ENCODE measurements around the gene MSMP. TPM values are rescaled to one million over a fixed set of nuclear protein-coding genes. Genes with fewer than 3 reads are reported as not detected.

MSMP gene
- total RNA-seq, 1 experiment from 2014 or later, result not detected

DNA sequence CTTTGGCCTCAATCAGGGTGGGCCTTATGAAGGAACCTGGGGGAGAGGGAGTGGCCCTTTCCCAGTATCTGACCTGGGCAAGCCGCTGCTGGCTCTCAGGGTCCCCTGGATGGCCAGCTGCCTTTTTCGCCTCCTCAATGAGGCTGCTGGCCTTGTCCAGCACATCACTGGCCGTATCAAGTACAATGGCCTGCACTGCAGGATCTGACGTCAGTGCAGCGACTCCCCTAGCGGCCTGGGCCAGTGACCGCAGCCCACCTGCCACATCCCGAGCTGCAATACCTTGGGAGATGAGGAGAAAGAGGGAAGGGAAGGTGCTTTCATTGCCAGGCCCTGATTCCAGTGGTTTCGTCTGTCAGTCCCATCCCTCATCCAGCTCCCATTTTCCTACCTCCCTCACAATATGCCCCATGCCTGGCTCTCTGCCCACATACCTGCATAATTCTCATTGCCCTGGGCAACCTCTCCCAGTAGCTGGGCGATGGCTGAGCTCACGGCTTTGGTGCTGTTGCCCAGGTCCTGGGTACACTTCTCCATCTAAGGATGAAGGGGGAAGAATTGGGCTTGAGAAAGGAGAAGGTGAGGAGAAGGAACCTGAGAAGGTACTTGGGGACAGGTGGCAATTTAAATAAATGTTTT, 41.2 kb downstream of the MSMP start:
- in situ Hi-C loops (cut with HindIII; ENCODE audit: low pct_unique_long_range_greater_than_20kb, low sequenced_read_pairs), result no loop called here
- DNase-seq (ENCODE audit: low read depth), result no peak

DNA sequence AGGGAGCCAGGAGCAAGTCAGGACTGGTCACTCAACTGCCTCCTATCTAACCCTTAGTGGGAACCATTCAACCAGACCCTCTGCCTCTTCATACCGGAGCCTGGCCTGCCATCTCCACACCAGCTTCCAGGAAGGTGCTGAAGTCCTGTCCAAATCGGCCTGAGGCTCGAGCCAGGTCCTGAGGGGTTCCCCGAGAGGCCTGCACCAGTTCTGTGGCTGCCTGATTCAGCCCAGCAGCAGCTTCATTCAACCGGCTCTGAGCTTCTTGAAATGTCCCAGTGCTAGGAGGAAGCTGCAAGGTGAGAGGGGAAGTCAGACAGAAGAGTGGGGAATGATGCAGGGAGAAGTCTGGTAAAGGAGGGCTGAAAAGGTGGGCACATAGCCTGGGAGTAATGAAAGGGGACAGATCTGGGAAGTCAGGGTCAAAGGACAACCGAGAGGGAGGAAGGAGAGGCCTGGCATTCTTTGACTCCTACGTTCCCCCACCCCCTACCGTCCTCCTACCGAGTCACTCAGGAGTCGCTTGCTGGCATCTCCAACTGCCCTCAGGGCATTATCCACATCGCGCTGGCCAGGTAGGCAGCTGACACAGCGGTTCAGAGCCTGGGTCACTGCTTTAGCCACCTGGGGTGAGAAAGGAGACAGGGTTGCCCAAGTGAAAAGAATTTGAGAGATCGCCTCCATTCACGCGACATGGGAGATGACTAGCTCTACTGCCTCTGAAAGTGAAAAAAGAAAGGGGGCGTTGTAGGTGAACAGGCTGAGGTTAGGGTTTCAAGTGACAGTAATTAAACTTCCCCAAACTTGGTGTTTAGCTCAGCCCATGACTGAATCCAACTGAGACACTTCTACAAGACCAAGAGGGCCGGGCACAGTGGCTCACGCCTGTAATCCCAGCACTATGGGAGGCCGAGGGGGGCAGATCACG, 42.3 kb downstream of the MSMP start:
- no peak for DNase-seq (ENCODE audit: low read depth)
- in situ Hi-C loops (cut with HindIII; ENCODE audit: low pct_unique_long_range_greater_than_20kb, low sequenced_read_pairs), result no loop called here

DNA sequence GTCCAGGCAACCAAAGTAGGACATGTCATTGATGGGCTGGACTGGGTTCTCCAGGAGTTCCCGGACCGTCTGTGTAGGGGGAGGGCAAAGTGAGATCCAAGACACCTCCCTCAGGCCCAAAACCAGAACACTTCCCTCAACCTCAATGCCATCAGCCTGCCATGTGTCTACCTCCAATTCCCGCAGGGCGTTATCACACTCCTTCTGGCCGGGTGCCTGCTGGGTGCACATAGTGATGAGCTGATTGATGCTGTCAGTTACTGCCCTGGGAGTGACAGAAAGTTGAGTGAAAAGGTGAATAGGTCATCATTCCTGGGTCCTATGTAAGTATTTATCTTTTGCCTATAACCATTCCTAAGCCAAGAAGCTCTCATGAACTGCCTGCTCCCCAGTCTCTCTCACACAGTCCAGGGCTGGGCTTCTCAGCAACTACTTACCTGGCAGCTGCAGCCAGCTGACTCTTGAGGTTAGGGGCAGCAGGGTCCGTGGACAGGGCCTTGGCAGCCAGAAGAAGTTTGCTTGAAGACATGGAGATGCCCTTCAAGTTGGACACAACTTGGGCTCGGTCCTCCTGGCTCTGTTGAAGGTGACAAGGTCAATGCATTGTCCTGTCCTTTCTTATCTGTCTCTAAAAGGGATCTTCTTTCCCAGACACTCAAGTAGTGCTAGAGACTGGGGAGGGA, 43.1 kb downstream of the MSMP start:
- no peak for DNase-seq (ENCODE audit: low read depth)
- in situ Hi-C loops (cut with HindIII; ENCODE audit: low pct_unique_long_range_greater_than_20kb, low sequenced_read_pairs), result no loop called here

DNA sequence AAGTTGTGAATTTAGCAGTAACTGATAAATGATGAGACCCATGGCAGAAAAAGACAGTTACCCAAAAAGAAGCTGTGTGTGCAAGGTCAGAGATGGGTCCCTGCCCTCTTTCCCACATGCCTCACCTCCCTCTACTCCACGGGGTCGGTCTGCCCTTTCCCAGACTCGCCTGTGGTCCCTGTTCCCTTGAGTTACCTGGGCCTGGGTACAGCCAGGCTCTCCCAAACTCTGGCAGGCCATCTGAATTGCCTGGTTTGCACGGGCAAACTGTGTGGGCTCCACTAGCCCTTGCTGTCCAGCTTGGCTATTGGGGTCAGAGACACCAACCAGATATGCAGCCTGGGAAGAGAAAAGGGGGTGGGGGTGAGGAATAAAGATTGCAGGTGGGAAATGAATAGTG, 45.9 kb downstream of the MSMP start:
- in situ Hi-C loops (cut with HindIII; ENCODE audit: low pct_unique_long_range_greater_than_20kb, low sequenced_read_pairs), result no loop called here
- DNase-seq (ENCODE audit: low read depth), result no peak

DNA sequence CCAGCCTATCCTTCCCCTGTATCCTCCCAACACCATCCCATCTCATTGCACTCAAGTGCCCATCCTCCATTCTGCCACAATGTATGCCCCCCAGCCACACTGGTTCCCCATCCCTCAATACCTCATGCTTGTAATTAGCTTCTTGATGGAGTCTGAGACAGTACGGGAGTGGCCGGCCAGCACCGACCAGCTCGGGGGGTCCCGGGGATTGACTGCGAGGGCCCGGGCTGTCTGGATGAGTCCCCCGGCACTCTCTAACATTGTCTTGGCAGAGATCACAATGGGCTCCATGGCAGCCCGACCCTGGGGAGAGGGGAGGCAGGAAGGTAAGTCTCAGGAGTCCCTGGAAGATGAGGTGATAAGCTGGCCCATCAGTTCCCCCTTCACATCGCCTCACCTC, 47.1 kb downstream of the MSMP start:
- in situ Hi-C loops (cut with HindIII; ENCODE audit: low pct_unique_long_range_greater_than_20kb, low sequenced_read_pairs), result no loop called here
- no peak for DNase-seq (ENCODE audit: low read depth)

DNA sequence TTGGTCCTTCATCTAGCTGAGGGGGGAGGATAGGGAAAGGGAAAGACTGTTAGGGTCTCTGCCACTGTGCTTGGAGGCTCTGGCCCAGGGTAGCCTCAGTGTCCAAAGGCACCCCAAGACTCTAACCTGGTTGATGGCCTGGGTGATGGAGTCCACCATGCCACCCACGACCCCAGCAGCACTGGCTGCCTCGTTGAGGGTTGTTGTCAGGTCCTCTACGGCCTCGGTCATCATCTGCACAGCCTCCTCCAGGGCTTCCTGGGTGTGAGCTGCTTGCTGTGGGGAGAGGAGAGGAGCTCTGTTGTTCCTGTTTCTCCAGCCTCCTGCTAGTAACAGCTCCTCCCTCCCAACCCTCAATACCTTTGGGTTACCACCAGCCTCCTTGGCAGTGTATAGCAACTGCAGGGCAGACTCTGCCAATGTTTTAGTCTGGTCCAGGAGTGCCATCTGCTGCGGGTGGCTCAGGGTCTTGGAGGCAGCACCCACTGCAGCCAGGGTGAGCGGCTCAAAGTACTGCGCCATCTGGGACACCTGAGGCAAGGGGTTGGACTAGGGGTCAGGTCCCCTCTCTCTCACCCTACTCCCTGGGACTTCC, 48.1 kb downstream of the MSMP start:
- no peak for DNase-seq (ENCODE audit: low read depth)
- in situ Hi-C loops (cut with HindIII; ENCODE audit: low pct_unique_long_range_greater_than_20kb, low sequenced_read_pairs), result no loop called here

DNA sequence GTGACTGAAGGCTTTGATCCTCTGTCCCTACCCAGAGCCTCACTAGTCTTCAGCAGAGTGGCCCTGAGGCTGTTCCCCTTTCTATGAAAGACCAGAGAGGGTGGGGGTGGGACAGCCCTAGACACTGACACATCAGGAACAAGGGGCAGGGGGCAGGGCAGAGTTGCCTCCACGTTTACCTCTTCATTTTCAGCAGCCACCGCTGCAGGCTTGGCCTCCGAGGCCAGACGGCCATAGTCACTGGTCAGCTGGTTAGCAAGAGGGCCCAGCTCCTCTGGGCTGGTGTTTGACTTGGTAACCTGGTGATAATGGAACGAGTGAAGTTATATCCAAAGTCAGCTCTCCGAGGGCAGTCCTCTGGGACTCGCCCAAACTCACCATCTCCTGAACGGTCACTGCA, 48.7 kb downstream of the MSMP start:
- in situ Hi-C loops (cut with HindIII; ENCODE audit: low pct_unique_long_range_greater_than_20kb, low sequenced_read_pairs), result no loop called here
- DNase-seq (ENCODE audit: low read depth), result no peak

DNA sequence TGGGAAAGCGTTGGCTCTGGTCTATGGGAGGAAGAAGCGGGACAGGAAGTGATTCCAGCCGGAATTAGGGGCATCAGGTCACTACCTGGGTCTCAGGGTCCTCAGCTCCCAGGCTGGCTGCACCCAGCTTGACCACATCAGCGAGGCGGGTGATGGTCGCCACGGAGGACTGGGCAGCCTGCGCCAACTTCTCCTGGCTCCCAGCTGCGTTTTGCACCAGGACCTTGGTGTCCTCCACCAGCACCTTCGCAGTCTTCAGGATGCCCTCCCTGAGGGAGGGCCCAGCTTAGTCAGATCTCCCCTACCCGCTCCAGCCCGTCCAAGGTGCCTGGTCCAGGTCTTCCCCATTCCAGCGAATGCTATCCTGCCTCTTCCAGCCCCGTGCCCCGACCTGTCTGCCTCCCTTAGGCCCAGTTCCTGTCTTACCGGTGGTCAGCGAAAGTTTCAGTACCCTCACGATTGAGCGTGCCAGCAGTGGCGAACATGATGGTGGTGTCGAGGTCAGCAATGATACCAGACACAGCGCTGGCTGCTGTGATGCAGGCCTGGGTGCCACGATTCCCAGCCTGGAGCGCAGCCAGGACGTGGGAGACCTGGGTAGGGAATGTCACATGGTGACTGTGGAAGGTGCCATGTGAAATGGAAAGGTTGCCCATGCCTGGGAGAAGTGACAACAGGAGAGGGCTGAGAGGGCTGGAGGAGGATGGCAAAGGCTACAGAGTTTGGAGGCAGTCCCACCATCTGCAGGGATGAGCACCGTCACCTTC, 50.0 kb downstream of the MSMP start:
- no peak for DNase-seq (ENCODE audit: low read depth)
- in situ Hi-C loops (cut with HindIII; ENCODE audit: low pct_unique_long_range_greater_than_20kb, low sequenced_read_pairs), result no loop called here

Other genes starting within 250 kb of the MSMP start
- 2.9 and 3.0 TPM in 2 replicates for gene TESK1, start 149.0 kb downstream of the MSMP start, total RNA-seq (2014; rRNA removed; shearing (Covaris generic); ENCODE audit: low replicate concordance)
- 0.12 and 0.68 TPM in 2 replicates for gene CD72, start 135.9 kb downstream of the MSMP start, total RNA-seq (2014; rRNA removed; shearing (Covaris generic); ENCODE audit: low replicate concordance)
- not detected in 2 replicates for gene SIT1, start 103.3 kb downstream of the MSMP start, total RNA-seq (2014; rRNA removed; shearing (Covaris generic); ENCODE audit: low replicate concordance)
- gene RMRP, start 96.3 kb downstream of the MSMP start, total RNA-seq (2014; rRNA removed; shearing (Covaris generic); ENCODE audit: low replicate concordance), result 4,579 and 6,436 TPM in 2 replicates
- gene CCDC107, start 96.0 kb downstream of the MSMP start, total RNA-seq (2014; rRNA removed; shearing (Covaris generic); ENCODE audit: low replicate concordance), result 3.5 and 19.6 TPM in 2 replicates
- 7.8 and 10.4 TPM in 2 replicates for gene ARHGEF39, start 89.1 kb downstream of the MSMP start, total RNA-seq (2014; rRNA removed; shearing (Covaris generic); ENCODE audit: low replicate concordance)
- gene CA9, start 80.3 kb downstream of the MSMP start, total RNA-seq (2014; rRNA removed; shearing (Covaris generic); ENCODE audit: low replicate concordance), result 0.30 and 11.6 TPM in 2 replicates
- gene TPM2, start 64.4 kb downstream of the MSMP start, total RNA-seq (2014; rRNA removed; shearing (Covaris generic); ENCODE audit: low replicate concordance), result 2.4 and 7.8 TPM in 2 replicates
- gene TLN1, start 22.1 kb downstream of the MSMP start, total RNA-seq (2014; rRNA removed; shearing (Covaris generic); ENCODE audit: low replicate concordance), result 106 and 122 TPM in 2 replicates
- 53.3 and 55.1 TPM in 2 replicates for gene CREB3, start 21.6 kb downstream of the MSMP start, total RNA-seq (2014; rRNA removed; shearing (Covaris generic); ENCODE audit: low replicate concordance)
- gene GBA2, start 5.0 kb downstream of the MSMP start, total RNA-seq (2014; rRNA removed; shearing (Covaris generic); ENCODE audit: low replicate concordance), result 17.7 and 24.7 TPM in 2 replicates
- gene RGP1, start 5.0 kb downstream of the MSMP start, total RNA-seq (2014; rRNA removed; shearing (Covaris generic); ENCODE audit: low replicate concordance), result 5.7 and 7.4 TPM in 2 replicates
- gene NPR2, start 37.3 kb upstream of the MSMP start, total RNA-seq (2014; rRNA removed; shearing (Covaris generic); ENCODE audit: low replicate concordance), result 2.0 TPM in 1 of 2 replicates, not detected in the other
- gene SPAG8, start 58.0 kb upstream of the MSMP start, total RNA-seq (2014; rRNA removed; shearing (Covaris generic); ENCODE audit: low replicate concordance), result 0.24 TPM in 1 of 2 replicates, not detected in the other
- 21.5 and 75.0 TPM in 2 replicates for gene HINT2, start 60.8 kb upstream of the MSMP start, total RNA-seq (2014; rRNA removed; shearing (Covaris generic); ENCODE audit: low replicate concordance)
- gene FAM221B, start 74.5 kb upstream of the MSMP start, total RNA-seq (2014; rRNA removed; shearing (Covaris generic); ENCODE audit: low replicate concordance), result not detected in 2 replicates
- gene TMEM8B, start 75.0 kb upstream of the MSMP start, total RNA-seq (2014; rRNA removed; shearing (Covaris generic); ENCODE audit: low replicate concordance), result 0.38 and 1.5 TPM in 2 replicates
- gene OR13J1, start 116.1 kb upstream of the MSMP start, total RNA-seq (2014; rRNA removed; shearing (Covaris generic); ENCODE audit: low replicate concordance), result not detected in 2 replicates
- gene HRCT1, start 151.9 kb upstream of the MSMP start, total RNA-seq (2014; rRNA removed; shearing (Covaris generic); ENCODE audit: low replicate concordance), result 26.7 and 36.7 TPM in 2 replicates
- gene SPAAR, start 155.2 kb upstream of the MSMP start, total RNA-seq (2014; rRNA removed; shearing (Covaris generic); ENCODE audit: low replicate concordance), result not detected in 2 replicates
- gene OR2S2, start 203.9 kb upstream of the MSMP start, total RNA-seq (2014; rRNA removed; shearing (Covaris generic); ENCODE audit: low replicate concordance), result not detected in 2 replicates